ENCODE results near the gene CRB2.
"Not testable (repeated sequence)": the region's sequence is repeated elsewhere in the genome, so short reads cannot be mapped to it uniquely, and the experiment has no call there.

Gene CRB2

DNA sequence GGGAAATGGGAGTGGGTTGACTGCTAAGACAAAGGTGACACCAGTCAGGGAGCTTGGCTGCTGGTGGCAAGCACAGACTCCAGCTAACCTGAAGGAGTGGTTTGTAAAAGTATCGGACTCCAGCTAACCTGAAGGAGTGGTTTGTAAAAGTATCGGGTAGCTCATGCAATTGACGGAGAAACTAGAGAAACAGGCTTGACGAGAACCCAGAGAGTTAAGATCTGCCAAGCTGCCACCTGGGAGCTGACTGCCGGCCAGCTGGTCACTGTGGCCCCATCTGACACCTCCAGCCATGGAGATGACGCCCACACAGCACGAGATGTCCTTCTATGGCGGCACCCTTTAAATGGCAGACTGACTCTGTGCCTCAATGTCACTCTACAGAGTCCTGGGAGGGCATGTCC is 28.3 kb upstream of the CRB2 start:
- no peak for DNase-seq (ENCODE audit: low read depth in 3 of 3, low spot score in 1 of 3)

DNA sequence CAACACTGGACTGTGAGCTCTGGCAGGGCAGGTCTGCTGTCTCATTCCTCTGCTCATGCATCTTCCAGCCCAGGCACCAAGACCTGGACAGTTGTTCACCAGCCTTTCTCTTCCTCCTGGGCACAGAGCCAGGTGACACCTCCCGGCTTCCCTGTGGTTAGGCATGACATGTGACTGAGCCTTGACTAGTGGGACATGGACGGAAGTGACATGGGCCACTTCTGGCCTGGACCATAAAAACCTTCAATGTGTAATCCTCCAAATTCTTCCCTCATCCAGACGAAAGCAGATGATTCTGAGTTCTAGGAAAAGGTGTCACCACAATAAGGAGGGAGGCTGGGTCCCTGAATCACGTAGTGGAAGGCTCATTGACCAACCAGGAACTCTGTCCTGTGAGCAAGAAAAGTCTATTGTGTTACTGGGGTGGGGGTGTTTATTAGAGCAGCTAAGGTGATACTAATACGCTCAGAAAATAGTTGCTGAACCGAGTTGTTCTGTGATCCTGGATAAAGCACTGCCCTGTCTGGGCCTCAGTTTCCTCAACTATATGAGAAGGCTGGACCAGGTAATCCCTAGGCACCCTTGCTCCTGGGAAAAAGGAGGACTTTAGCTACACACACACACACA is 26.6 kb upstream of the CRB2 start:
- no peak for DNase-seq (ENCODE audit: low read depth in 3 of 3, low spot score in 1 of 3)

DNA sequence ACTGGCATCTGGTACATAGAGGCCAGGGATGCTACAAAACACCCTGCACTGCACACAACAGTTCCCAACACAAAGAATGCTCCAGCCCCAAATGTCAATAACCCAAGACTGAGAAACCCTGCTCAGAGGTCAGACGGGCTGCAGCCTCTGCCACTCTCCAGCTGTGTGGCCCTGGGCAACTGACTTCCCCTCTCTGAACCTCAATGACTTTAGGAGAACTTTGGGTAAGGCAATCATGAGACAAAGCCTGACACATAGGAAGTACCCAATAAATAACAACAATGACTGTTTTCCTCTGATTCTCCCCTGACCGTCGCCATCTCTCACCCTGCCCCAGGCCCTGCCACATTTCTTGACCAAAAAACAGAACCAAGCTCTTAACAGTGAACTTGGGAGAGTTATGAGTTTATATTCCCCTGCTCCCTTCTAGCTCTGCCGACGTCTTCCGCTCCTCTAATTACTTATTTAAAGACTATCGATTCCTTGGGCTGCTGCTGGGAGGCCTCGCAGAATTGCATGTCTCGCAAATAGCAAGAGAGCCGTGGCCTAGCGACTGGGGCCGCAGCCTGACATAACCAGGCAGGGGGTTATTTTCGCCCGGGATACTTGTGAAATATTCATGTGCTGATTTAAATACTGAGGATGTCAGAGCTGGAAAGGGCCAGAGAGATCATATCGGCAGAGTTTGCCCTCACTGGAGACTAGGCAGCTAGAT is 24.5 kb upstream of the CRB2 start:
- no peak for DNase-seq (ENCODE audit: low read depth in 3 of 3, low spot score in 1 of 3)

- not testable (repeated sequence) for DNase-seq (ENCODE audit: low read depth in 3 of 3, low spot score in 1 of 3)
These were observed 22.8 kb upstream of the CRB2 start for GRCh38 chr9:123333058-123333669.

GRCh38 chr9:123334639-123335038 is 21.4 kb upstream of the CRB2 start:
- no peak for DNase-seq (ENCODE audit: low read depth in 3 of 3, low spot score in 1 of 3)

DNA sequence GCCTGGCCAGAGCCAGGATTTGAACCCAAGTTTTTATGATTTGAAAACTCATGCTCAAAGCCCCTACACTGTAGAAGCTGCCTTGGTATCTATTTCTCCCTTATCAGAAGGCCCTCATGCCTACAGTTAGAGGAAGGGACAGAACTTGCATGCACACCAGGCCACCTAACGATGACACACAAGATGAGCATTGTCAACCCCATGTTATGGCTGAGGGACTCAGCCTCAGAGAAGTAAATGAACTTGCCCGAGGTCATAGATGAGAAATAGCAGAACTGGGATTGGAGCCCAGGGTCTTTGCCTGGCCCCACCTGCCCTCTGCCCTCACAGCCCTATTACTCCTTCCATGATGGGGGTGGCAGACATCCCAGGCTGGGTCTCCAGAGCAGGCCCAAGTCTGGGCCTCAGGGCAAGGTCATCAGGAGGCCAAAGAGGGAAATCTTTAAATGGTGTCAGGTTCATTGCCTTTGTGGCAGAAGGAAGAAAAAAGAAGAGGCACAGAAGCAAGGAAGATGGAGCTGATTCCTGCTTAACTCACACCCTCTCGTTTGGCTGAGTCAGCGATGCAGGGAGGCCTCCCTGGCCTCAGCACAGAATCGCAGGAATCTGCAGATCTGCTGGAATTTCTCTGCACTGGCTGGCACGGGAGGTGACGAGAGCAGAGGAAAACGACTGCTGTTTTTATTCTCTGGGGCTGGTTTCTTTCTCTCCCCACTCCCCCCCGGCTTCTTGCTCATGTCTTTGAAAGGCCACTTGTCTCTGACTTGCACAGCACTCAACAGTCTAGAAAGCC is 20.6 kb upstream of the CRB2 start:
- no peak for DNase-seq (ENCODE audit: low read depth in 3 of 3, low spot score in 1 of 3)

DNA sequence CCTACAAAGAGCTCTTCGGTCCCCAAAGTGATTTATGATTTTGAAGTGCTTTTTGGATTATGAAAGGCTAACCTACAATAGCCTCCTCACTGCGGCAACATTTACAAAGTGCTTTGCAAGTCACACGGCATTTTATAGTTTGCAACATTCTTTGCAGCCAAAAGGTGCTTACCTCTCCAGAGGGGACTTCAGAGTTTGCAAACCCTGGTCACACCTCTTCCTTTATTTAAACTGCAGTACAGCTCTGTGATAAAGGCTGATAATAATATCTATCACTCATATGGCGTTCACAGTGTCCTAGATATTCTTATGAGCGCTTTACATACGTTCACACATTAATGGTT is 20.0 kb upstream of the CRB2 start:
- DNase-seq (ENCODE audit: low read depth in 3 of 3, low spot score in 1 of 3): no peak

- no peak for DNase-seq (ENCODE audit: low read depth in 3 of 3, low spot score in 1 of 3)
These were observed 19.5 kb upstream of the CRB2 start for GRCh38 chr9:123336449-123336848.

- DNase-seq (ENCODE audit: low read depth in 3 of 3, low spot score in 1 of 3): no peak
These were observed 19.0 kb upstream of the CRB2 start for GRCh38 chr9:123336959-123337358.

DNA sequence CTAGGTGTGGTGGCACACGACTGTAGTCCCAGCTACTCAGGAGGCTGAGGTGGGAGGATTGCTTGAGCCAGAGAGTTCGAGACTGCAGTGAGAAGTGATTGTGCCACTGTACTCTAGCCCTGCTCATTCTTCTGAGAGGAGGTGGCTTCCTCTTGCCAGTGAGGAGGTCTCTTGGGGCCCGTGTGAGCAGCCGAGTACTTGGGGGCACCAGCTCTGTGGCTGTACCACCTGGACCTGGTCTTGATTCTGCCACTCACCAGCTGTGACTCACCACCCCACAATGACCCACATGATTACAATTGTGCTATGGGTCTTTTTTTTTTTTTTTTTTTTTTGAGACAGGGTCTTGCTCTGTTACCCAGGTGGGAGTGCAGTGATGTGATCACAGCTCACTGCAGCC is 18.0 kb upstream of the CRB2 start:
- no peak for DNase-seq (ENCODE audit: low read depth in 3 of 3, low spot score in 1 of 3)

- DNase-seq (ENCODE audit: low read depth in 3 of 3, low spot score in 1 of 3): peak in 1 of 3 donors; percentile 35
These were observed 17.0 kb upstream of the CRB2 start for GRCh38 chr9:123338710-123339665.

DNA sequence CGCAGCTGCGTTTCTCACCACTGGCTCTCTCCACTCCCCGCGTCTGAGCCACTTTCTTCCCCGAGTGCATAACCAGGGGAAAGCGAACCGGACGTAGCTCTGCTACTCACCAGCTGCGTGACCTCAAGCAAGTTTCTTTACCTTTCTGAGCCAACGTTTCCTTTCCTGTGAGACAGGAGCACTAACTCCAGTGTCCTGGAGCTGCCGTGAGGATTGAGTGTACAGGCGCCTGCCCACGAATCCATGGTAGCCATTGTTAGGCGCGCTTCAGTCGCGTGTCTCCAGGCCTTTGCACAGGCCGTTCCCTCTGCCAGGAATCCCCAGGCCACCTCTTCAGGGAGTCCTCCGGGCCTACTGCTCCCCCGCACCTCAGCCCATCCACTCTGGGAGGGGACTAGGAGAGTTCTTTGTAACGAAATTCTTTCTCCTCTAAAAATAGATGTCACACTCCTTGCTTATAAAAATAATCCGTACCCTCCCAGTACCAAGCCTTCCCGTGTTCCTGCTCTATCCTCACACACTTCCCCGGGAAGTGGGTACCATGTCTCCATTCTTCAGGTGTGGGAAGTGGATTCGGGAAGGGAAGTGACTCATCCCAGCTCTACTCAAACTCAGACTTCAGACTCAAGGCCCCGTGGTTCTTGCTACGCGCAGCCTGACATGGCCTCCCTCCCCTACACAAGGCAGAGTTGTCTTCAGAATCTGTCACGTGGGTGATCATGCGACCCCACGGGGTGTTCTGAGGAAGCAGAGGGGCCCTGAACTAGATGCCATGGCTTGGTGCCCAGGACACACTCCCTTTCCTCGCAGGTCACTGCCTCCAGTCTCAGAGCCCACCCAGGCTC is 16.1 kb upstream of the CRB2 start:
- DNase-seq (ENCODE audit: low read depth in 3 of 3, low spot score in 1 of 3): no peak

DNA sequence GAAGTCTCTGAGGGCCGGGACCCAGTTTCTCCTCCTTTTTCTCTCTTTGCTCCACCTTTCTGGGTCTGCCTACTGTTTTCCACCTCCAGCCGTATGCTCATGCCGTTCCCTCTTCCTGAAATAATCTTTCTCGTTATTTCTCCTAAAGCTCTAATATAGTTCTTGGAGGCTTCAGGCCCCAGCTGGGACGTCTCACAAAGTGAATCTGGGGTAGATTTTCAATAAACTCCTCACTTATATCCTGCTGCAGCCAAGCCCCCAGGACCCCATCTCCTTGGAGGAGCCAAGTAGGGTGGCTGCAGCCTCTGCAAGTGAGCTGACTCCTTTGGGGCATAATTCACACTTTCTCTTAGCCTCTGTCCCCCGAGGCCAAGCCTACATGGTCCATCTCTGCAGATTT is 14.2 kb upstream of the CRB2 start:
- no peak for DNase-seq (ENCODE audit: low read depth in 3 of 3, low spot score in 1 of 3)

DNA sequence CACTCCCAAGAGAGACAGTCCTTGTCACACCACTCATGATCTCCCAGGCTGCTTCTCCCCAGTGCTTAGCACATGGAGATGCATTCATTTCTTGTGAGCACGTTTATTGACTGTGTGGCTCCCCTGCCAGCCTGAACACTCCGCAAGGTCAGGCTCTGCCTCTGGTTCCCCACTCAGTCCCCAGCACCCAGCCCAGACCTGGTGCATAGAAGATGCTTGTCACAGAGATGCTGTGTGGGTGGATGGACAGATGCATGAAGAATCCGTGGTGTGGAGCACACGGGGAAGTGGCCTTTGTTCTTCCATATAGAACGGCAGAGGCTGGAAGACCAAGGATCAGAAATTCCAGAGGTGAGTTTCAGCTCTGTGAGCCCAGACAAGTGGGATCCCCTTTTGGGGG is 13.8 kb upstream of the CRB2 start:
- no peak for DNase-seq (ENCODE audit: low read depth in 3 of 3, low spot score in 1 of 3)

DNA sequence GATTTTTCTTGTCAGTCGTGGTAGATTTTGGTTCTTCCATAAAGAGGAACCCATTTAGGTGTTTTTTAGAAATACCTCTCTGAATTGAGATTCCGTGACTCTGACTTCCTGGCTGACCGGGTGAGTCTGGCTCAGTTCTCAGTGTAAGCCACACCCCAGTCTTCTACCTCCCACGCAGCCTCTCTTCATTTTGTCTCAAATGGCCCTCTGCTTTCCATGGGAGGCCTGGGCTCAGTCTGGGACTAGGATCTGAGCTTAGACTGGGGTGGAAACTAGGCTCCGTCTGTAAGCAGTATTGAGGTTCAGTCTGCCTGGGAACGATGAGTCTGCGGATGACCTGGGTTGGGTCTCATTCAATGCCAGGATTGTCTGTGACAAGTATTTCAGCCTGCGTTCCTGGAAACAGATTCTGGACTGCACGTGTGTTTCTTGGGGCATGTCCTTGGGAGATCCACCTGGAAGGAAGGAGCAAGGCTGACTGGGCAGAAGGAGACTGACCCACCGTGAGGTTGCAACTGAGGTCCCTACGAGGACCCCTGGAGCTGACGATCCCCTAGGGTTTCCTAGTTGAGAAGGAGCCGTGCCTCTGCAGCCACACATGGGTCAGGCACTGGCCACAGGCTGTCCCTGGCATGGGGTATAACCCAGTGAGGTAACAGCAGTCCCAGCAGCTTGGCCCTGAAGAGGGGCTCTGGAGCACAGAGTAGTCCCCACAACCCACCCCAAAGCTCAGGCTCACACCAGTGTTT is 12.4 kb upstream of the CRB2 start:
- DNase-seq (ENCODE audit: low read depth in 3 of 3, low spot score in 1 of 3): no peak

- no peak for DNase-seq (ENCODE audit: low read depth in 3 of 3, low spot score in 1 of 3)
These were observed 11.6 kb upstream of the CRB2 start for GRCh38 chr9:123344192-123344949.

- DNase-seq (ENCODE audit: low read depth in 3 of 3, low spot score in 1 of 3): no peak
These were observed 10.4 kb upstream of the CRB2 start for GRCh38 chr9:123345567-123345955.

DNA sequence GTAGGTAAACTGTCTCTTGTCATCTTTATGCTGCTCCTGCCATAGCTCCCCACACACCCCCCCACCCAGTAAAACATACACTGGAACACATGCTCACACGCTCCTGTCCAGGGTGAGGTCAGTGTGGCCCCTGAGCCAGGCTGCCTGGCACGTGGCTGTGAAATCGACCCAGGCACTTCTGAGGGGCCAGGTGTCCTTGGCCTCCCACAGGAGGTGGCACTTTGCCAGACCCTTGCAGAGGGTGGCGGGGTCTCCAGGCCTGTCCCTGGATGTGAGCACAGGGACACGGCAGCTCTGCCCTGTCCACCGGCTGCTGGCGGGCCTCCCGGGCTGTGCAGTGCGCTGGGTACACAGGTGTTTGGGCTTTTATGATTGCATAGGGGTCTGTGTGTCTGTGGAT is 10.0 kb upstream of the CRB2 start:
- no peak for DNase-seq (ENCODE audit: low read depth in 3 of 3, low spot score in 1 of 3)

DNA sequence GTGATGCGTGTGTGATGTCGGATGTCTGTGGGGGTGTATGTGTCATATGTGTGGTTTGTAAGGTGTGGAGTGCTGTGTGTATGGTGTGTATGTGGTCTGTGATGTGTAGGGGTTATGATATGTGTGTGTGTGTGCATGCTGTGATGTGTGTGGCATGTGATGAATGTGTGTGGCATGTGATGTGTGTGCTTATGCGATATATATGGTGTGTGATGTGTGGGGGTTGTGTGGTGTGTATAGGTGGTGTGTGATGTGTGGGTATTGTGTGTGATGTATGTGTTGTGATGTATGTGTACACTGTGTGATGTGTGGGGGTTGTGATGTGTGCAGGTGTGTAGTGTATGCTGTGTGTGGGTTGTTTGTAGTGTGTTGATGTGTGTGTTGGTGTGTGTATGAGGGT is 9.2 kb upstream of the CRB2 start:
- DNase-seq (ENCODE audit: low read depth in 3 of 3, low spot score in 1 of 3): no peak
